NCI-H510A treated with DMSO at 0.1 percent for 48 hours (cell line): ENCODE results near the gene PRICKLE3.

Experiments
- DNase-seq: peaks from one replicate; lab custom pipeline; 2025; lab: John Stamatoyannopoulos, UW

PRICKLE3 gene, protein sequence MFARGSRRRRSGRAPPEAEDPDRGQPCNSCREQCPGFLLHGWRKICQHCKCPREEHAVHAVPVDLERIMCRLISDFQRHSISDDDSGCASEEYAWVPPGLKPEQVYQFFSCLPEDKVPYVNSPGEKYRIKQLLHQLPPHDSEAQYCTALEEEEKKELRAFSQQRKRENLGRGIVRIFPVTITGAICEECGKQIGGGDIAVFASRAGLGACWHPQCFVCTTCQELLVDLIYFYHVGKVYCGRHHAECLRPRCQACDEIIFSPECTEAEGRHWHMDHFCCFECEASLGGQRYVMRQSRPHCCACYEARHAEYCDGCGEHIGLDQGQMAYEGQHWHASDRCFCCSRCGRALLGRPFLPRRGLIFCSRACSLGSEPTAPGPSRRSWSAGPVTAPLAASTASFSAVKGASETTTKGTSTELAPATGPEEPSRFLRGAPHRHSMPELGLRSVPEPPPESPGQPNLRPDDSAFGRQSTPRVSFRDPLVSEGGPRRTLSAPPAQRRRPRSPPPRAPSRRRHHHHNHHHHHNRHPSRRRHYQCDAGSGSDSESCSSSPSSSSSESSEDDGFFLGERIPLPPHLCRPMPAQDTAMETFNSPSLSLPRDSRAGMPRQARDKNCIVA

DNA sequence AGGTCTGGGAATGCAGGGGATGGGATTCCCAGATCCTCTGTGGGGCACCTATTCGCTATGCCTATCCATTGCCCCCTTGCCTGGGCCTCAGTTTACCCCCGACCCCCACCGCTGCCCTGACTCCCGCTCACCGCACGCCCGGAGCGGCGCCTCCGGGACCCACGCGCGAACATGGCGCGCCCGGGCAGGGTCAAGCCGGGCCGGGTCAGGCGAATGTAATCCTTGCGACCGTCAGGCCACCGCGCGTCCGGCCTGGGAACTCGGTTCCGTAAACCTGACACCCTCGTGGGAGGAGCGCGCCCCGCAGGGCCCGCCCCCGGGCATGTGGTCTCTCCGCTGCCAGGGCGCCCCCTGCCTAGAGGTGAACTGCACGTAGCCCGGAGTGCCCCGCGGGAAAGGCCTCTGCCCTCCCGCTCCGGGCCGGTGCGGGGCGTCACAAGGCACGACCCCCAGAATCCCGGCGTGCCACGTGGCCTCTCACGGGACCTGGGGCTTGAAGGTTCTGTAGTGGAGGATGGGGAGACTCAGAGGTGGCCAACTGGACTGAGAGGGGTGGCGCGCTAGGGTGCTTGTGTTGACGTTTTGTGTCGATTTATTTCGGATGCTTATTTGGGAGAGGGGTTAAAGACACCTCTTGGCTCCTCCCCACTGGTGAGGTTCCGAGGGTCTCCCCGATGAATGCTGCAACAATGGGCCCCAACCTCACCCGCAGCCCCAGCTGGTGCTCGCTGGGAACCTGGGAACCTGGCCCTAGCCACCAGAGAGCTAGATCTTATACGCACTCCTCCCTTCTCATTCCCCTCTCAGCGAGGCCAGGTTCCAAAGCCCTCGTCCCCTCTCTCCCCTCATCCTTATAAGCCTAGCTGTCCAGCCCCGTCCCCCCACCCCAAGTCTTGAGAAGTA is at the start of gene PRICKLE3:
TSS of gene PRICKLE3 (minus strand) at position 249 of the 903 bp plus-strand sequence. CDS start at position 173, 76 bp downstream.
- peak; percentile 71 for DNase-seq

DNA sequence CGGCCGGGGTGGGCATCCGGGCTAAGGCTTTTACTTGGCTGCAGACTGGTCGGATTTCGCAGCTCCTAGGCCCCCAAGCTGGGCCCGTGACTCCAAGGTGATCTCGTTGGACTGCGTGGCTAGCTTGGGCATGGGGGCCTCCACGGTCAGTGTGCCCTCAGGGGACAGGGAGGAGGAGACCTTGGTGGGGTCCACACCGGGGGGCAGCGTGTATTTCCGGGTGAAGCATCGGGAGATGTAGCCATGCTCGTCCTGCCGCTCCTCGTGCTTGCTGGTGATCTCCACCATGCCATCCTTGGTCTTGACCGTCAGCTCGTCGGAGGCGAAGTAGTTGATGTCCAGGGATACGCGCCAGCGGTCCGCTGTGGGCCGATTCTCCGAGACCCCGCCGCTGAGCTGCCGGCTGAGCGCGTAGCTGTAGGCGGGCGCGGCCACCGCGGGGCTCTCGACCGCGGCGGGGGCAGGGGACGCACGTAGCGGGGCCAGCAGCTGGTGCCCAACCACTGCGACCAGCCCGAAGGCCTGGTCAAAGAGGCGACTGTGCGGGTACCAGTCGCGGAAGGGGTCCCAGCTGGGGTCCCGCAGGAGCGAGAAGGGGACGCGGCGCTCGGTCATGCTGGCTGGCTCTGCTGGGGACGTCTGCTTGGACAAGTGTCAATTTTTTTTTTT is 47.8 kb upstream of the PRICKLE3 start:
- DNase-seq = no peak

DNA sequence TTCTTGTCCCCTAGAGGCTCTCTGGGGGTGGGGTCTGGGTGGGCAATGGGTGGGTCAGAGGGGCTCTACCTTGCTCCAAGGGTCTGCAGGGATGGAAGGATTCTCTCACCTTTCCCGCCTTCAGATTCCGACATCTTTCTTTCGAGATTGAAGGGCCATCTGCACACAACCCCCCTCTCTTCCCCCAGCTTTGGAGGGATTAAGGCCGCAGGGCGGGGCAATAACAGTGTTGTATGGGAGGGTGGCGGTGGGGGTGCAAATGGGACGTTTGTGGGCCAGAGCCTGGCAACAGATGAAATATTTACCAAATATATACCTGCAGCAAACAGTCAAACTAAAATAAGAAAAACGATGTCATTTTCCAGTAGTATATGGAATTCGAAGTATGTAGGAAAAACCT is 47.0 kb upstream of the PRICKLE3 start, which contains the start of gene CACNA1F:
TSS of gene CACNA1F (minus strand) at position 165 of the 400 bp plus-strand sequence. CDS start at position 134, 31 bp downstream.
- no peak for DNase-seq

DNA sequence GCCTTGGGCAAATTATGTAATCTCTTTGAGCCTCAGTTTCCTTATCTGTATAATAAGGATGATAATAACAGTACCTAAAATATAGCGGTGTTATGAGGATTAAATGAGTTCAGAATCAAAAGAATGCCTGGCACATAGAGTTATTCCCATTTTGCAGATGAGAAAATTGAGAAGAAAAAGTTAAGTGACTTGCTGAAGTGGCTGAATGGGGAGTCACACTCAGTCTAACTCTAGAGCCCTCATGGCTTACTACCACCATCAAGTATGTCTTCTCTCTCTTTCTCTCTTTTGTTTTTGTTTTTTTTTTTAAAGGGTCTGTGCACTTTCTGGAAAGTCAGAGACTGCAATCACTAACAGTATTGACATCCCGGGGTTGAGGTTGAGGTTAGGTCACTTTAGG is 46.4 kb upstream of the PRICKLE3 start:
- DNase-seq = no peak

DNA sequence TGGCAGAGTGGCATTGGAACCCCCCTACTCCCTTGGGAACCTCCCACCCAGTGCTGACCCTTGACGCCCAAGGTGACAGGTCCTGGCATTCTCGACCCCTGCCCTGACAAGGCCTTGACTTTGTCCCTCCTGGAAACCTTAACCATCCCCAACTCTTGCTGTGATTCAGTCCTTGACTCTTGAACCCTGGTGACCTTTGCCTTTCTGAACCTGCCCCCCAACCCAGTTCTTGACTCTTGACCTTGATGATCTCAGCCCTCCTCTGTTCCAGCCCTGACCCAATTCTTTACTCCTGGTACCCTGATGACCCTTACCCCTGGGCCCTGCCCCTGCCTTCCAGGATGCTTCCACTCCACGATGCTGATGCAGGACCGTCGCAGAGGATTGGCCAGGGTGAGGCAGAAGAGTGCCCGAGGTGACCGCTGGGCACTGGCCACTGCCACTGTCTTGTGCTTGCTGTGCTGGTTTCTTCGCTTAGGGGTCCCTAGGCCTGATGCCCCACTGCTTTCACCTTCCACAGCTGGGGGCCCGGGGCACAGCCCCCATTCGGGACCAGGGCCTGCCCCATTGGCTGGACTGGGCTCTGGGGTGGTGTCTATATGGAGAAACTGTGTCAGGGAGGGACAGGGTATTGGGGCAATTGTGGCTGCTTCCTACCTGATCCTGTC is 45.3 kb upstream of the PRICKLE3 start:
- DNase-seq = no peak

DNA sequence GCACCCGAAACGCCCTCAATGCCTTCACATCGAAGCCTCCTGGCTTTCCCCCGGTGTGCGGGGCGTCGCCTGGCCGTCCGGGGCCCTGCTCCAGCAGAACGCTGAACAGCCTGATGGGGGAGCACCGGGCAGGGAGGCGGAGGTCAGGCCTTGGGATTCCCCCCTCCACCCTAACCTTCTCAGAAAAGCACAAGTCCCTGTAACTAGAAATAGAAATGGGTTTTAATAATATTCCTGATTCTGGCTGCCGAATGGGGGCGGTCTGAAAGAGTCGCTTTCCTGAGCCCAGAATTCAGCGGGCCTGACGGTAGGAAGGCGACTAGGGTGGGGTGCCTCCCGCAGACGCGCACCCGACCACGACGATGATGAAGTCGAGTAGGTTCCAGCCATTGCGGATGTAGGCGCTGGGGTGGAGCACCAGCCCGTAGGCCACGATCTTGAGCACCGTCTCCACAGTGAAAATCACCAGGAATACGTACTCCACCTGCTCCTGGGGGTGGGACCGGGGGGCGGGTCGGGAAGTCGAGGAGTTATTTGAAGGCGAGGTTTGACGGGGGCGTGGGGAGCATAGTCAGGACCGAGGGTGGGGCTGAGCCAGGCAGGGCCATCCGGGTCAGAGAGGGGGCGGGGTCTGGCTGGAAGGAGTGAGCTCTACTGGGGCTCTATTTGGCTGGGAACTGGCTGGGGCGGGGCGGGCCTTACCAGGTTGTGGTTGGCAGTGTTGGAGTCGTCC is 44.5 kb upstream of the PRICKLE3 start:
- DNase-seq = peak; percentile 26

DNA sequence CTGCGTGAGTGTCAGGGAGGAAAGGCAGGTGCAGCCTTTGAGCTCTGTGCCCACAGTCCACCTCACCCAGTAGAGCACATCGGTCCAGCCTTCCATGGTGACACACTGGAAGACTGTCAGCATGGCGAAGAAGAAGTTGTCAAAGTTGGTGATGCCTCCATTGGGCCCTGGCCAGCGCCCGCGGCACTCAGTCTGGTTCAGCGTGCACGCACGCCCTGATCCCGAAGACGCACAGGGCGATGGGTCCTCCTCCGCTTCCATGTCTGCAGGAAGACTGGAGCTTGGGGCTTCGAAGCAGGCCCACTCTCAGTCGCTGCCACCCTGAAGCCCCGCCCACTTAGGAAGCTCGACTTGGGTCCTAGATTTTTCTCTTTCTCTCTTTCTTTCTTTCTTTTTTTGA is 42.0 kb upstream of the PRICKLE3 start:
- no peak for DNase-seq

DNA sequence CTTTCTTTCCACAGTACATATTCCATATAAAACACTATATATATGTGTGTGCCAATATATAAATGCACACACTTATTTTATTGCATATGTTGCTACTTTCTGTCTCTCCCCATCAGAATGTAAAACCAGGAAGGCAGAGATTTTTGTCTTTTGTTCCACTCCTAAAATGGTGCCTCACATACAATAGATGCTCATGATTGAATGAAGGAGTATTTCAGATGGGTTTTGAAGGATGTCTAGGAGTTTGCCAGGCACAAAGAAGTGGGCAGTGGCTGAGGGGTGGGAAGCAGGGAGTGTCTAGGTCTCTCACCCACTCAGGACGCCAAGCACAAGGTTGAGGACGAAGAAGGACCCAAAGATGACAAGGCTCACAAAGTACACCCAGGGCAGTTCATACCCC is 41.6 kb upstream of the PRICKLE3 start:
- no peak for DNase-seq

DNA sequence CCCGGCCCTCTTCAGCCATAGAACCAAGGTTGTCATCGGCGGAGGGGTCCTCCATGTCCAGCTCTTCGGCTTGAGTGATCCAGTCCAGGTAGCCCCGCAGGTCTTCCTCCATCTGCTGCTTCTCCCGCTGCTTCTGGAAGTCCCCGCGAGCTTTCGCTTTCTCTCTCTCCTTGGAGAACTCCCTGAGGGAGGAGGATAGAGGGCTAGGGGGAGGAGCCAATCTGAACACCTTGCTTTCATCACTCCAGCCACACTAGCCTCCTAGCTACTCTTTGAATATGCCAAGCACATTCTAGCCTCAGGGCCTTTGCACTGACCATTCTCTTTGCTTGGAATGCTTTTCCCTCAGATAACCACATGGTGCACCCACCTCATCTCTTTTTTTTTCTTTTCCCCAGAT is 40.8 kb upstream of the PRICKLE3 start:
- peak; percentile 1 for DNase-seq

DNA sequence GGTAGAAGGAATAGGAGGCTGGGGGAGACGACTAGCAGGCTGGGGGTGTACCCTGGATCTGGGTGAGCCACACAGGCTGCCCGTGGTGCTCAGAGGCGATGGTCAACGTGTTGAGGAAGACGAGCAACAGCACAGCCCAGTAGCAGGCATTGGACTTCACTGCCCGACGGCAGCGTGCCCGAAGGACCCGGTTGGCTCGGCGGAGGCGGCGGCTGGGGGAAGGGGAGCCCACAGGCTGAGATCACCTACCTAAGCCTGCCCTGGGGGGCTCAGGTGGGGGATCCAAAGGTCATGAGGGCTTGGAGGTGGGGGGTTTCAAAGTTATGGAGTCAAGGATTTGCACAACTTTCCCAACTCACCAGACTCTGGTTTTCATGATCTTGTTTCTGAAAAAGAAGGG is 39.7 kb upstream of the PRICKLE3 start:
- DNase-seq = no peak

DNA sequence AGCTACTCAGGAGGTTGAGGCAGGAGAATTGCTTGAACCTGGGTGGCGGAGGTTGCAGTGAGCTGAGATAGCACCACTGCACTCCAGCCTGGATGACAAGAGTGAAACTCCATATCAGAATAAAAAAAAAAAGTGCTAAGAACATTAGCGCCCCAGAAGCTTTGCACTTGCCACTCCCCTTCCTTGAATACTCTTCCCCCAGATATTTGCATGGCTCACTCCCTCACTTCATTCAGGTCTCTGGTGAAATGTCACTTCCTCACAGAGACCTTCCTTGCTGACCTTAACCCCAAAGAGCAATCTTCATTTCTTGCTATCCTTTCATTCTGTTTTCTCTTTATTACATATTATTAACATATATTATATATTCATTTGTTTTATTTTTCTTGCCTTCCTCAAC is 35.7 kb upstream of the PRICKLE3 start:
- DNase-seq = no peak

DNA sequence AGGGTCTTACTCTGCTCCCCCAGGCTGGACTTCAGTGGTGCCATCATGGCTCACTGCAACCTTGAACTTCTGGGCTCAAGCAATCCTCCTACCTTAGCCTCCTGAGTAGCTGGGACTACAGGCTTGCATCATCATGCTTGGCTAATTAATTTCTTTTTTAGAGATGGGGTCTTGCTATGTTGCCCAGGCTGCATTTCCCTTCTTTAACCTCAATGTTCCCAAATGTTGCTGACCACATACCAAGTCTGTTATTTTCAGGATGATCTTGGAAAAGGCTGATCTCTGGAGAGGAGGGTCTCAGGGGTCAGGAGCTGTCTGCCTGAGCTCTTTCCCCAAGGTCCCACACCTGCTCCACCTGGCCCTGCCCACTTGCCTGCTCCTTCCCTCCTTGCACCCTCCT is 33.9 kb upstream of the PRICKLE3 start:
- DNase-seq = no peak

DNA sequence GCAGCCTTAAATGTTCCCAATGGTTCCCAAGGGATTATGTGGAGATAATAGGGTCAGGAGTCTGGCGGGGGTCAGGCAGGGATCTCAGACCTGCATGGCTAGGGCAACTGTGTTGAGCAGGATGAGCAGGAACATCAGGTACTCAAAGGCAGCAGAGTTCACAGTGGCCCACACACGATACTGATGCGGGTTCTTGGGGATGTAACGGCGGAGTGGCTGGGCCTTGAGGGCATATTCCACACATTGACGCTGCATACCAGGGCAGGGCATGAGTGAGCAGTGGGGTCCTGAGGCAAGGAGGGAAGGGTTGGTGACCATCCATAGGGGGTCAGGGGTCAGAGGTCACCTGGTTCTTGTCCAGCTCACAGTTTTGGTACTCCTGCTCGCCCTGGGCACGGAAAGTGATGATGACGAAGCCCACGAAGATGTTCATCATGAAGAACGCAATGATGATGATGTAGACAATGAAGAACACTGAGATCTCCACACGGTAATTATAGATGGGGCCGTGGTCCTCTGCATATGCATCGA is 28.9 kb upstream of the PRICKLE3 start:
- no peak for DNase-seq

DNA sequence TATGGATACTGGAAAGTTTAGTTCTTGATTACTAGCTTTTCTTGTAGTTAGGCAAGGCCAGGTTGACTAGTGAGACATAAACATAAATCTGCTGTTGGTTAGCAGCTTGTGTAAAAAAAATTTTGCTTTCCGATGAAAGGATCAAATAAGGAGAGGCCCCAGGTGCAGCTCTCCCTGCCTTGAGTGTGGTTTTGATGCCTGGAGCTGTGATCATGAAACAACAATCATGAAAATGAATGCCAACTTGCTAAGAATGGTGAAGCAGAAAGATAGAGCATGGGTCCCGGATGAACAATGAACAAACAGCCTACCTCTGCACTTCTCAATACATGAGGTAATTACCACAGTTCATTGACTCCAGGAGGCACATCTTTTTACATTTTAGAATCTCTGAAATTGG is 28.2 kb upstream of the PRICKLE3 start:
- DNase-seq = no peak

DNA sequence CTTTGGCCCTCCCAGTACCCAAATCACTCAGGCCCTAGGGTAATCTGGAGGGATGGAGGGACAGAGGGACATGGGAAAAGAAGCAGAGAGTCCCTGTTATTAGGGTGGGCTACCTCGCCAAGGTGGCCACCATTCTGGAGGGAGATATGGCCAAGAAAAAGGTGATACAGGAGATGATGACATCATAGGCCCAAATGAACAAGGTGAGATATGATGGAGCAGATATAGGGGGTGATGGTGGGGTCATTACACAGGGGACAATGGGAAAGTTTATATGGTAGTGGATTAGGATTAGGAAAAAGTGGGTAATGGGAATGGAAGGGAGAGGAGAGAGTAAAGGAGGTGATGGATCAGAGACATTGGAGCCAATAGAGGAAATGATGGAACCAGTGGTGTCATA is 26.7 kb upstream of the PRICKLE3 start:
- DNase-seq = no peak

DNA sequence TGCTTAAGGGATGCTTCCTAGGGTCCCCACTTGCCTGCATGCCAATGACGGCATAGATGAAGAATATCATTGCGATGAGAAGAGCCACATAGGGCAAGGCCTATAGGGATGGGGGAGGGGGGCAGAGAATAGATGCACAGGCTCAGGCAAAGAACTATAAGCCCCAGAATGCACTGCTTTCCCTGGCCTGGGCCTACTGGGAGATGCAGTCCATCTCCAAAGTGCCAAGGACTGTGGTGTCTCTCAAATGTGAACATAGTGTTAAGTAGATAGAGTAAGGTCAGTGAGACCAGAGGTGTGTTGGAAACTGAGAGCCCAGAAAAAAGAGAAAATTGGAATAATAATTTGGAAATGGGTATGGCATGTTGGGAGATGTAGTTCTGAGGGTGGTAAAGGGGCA is 26.0 kb upstream of the PRICKLE3 start:
- DNase-seq = no peak

DNA sequence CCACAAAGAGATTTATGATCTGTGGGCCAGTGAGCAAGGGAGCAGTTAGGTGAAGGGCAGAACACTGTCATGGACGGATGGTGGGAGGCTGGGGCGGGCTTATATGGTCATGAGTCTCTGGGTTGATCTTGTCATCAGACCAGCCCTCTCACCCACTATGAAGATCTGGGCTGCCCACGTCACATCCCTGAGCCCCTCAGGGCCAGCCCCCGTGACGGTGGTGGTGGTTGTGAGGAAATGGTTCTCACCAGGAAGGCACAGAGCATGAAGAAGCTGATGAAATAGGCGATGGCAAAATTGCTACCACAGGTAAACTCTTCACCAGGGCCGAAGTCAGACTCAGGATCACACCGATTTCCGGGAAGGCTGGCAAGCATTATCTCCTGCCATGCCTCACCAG is 24.9 kb upstream of the PRICKLE3 start:
- DNase-seq = no peak

DNA sequence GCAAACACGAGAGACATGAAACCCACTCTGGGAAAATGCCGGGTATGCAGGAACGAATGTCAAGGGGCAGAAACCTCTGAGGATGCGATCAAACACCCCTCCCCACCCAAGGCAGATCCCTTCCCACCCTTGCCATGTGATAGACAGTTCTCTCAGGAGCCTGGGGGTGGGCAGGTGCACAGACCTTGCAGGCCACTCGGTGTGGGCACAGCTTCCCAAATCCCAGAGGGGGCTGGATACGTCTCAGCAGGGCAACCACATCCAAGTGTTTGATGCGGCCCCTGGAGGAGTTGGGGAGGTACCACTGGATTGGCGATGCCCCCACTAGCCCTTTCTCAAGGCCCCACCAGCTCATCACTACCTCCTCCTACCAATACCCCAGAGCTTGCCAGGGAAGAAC is 24.2 kb upstream of the PRICKLE3 start:
- DNase-seq = no peak

DNA sequence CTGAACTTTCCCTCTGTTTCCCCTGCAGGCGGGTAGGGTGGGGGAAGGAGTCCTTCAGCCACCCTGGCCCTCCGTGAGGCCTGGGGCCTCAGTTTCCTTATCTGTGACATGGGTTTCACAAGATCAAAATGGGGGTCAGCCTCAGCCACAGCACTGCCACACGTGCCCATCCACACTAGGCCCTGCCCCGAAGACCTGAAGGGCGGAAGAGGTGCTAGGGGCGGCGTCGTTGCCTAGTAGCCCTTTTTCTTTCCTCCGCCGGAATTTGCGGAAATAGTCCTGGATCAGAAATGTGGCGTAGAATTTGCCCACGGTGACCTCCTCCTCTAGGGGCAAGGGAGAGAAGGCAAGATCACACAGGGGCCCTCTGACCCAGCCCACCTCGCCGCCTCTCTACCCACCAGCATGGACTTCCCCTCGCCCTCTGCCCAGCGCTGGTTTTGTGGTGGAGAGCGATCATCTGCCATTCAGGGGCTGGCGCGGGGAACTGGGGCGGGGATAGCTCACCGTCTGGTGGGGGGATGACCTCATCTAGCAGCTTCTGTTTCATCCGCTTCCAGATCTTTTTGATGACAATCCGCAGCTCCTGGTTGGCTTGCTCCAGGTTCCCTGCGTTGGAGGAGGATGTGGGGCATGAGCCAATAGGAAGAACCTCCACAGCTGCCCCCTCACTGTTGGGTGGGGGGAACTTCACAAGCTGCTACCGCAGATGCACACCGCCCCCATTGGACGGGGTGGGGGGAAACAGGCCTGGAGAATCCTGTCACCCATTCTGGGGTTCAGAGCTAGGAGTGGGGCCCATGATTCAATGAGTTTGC is 23.5 kb upstream of the PRICKLE3 start:
- no peak for DNase-seq

DNA sequence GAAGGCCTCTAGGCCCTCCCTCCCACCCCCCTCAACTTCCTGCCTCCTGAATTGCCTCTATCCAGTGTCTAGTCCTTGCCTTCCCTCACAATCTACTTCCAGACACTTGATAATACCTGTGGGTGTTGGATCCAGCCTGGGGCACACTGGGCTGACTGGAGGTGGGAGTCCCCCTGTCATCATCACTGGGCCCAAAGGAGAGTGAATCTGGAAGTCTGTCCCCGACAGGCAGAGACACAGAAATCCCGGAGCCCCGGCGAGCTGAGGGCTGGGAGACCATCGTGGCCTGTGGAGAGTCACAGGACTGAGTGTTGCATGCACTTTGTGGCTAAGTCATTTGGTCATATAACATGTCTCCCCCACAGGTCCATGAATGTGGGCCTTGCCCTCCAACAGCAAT is 22.2 kb upstream of the PRICKLE3 start:
- no peak for DNase-seq
